Erythroblast (primary cell): Measurements from ENCODE around the gene OR2B2.

ENCODE experiments used
- GATA1 ChIP-seq: IDR thresholded peaks from 2 replicates; pipeline ENCODE4 v1.6.1; 2011; ENCODE audit warnings: low read depth, mild to moderate bottlenecking, control low read depth, low read length, moderate library complexity
- POLR2A ChIP-seq: IDR thresholded peaks from 2 replicates; pipeline ENCODE4 v1.6.1; 2011; ENCODE audit warnings: mild to moderate bottlenecking, low read length

- TF ChIP-seq POLR2A = no peak
- no peak for TF ChIP-seq GATA1
These were observed 49.7 kb downstream of the OR2B2 start for GRCh38 chr6:27862396-27863066.
